NCI-H446 treated with DMSO at 0.1 percent for 48 hours (cell line): Measurements from ENCODE around the gene SSBP4.

Source experiments
- DNase-seq: peaks from one replicate; lab custom pipeline; 2025; lab: John Stamatoyannopoulos, UW

Gene SSBP4

DNA sequence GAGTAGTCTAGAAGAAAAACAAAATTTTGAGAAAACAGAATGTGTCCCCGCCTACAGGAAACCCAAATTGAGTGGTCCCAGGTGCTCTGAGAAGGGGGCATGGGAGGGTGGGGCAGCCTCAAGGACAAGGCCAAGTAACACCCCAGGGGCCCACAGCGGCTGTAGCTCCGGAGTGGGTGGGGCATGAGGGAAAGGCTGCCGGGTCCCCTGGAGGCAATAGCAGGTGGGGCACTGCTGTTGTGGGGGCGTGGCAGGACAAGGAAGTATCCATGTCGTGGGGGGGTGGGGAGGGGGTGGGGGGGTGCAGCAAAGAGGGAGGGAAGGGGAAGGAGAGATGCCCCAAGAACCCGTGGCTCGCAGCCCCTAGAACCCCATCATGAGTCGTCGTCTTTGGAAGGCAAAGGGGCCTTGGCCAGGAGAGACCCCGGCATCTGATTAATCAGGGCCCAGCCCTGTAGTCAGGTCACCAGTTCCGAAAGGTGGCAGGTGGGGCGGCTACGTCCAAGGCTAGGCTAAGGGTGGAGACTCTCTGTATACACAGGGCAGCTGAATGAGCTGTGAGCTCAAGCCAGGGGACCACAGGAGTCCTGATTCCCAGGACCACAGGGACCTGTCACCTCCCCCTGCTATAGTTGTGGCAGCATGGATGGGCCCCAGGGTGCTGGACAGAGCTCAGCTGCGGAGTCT, 26.2 kb downstream of the SSBP4 start:
- DNase-seq = no peak

DNA sequence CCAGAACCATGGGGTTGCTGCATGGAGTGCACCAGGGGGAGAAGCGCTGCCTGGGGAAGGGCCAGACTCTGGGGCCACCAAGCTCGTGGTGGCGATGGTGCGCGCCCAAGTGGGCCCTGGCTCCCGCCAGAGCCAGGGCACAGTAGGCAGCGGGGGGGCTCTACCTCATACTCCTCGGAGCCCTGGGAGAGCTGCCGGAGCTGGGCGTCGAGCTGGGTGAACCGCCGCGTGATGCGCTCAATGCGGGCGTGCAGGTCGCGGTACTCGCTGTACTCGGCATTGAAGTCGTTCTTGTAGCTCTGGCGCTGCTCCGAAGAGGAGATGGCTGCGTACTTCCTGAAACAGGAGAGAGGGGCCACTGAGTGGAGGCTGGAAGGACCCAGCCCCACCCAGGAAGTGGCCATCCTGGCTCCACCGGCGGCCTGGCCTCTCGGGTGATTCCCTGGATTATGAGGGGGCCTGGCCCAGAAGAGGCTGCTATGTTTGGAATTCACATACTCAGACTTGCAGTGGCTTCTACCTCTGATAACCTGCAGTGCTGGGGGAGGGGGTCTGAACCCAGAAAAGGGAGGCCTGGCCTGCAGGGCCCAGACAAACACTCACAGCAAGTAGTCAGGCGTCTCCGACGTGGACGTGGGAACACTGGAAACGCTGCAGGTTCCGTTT, 27.1 kb downstream of the SSBP4 start:
- no peak for DNase-seq

DNA sequence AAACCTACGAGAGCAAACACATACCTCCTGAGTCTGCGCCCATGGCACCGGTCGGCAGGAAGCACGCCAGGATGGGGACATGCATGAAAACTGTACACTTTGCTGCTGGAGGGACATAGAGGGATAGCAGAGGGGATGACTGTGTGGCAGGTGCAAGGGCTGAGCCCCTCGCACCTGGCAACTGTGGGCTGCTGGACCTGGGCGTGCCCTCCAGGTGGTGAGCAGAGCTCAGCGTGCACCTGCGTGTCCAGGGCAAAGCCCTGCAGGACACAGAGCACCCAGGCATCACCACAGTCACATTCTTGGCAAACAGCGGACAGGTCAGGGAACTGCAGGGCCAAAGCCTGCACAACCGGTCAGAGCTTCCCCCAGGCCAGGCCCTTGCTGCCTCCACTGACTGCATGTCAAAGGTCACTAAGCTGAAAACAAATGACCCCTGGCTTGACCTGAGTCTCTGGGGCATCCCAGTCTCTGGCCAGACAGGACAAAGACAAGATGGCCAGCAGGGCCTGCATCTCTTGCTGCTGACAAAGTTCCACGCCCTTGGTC, 27.7 kb downstream of the SSBP4 start:
- no peak for DNase-seq

DNA sequence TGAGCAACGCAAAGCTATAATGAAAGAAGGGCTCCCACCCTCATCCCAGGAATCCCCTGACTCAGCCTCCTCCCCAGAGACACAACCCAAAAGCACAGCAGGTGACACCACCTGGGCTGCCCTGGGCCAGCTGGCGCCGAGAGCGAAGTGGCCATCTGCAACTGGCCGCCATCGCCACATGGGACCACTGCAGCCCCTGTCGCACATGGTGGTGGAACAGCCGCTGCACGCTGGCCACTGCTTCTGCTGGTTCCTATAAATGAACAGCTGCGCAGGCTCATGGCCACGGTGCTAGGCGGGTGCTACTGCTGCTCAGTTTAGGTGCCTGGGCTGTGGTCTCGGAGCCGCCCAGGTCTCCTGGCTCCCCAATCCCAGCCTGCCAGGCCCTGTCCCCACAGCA, 30.4 kb downstream of the SSBP4 start:
- DNase-seq = no peak

DNA sequence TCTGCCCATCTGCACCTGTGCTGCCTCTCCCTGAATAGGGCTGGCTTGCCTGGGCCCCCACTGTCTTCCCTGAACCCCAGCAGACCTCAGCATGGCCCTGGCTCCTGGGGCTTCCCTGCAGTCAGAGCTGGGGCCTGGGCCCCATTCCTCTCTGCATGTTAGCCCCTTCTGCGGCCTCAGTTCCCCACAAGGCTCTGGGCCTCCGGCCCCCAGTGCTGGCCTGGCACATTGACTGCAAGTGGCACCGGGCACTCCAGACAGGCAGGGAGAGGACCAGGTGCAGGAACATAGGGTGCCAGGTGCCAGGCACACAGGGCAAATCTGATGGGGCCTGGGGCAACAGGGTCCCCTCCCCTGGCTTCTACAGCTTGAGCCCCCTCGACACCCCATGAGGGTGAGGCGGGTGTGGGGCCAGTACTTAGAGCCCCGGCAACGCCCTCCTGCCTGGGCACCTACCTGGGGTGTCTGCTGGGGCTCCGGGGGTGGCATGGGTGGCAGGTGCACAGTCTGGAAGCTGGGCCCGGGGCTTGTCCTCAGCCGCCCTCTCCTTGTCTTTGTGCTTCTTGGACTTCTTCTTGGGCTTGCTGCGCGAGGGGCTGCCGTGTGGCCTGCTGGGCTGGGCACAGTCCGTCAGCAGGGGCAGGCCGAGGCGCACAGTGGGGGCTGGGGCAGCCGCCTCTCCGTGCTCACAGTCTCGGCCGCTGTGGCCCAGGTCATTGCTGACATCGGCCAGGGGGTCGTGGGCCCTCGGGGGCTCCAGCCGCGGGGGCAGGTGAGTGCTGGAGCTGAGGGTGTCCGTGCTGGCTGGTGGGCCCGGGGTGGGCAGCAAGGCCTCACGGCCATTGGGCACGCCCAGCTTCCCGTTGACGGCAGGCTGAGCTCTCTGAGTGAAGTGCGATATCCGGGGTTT, 31.1 kb downstream of the SSBP4 start:
- DNase-seq = no peak

DNA sequence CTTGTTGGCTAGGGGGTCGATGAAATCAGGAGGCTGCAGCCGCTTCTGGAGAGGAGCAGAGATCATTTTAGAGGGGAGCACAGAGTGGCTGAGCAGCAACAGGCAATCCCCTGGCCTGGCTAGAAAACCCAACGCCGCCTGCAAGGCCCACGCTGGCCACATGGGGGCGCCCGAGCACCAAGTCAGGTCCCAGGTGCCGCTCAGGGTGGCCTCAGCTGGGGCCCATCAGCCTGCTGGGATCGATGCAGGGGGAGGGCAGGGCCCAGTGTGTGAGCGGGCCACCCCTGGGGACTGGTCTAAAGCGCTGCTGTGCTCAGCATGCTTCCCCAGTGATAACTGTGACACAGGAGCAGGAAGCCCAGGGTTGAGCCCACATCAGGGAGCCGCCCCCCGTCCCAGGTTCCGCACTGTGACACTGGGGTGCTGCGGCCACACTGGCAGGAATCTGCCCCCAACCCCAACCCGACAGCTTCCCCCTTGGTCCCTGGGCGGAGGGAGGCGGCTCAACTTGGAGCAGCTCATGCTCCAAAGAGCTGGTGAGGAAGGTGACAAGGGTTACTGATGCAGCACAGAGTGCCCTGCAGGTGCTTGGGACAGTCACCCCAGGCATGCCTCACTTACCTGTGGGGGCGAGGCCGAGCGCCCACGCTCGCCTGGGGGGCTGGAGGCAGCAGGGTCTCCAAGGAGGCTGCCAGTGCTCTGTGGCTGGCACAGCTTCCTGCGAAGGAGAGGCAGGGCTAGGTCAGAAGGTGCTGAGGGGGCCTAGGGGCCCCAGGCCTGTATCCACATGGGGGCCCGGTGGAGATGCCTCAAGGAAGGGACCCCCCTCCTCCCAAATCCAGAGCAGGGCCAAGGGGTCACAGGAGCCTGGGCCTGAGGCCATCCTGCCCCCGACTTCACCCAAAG, 32.0 kb downstream of the SSBP4 start:
- DNase-seq = peak; percentile 4

DNA sequence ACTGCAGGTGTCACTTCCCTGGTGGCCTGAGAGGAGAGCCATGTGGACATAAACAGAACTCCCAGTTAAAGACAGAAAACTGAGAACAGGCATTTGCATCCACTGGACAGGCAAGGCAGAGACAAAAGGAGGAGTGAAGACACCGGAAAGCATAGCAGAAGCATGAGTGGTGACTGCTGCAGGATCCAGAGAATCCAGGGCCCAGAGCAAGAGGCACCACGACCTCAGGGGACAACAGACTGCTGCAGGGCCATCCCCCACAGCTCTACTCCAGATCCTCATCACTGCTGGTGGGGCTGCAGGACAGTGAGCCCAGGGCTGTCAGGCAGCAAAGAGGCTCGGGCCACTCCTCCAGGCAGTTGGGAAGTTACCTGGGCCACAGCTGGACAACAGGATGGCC, 33.2 kb downstream of the SSBP4 start:
- DNase-seq = no peak

DNA sequence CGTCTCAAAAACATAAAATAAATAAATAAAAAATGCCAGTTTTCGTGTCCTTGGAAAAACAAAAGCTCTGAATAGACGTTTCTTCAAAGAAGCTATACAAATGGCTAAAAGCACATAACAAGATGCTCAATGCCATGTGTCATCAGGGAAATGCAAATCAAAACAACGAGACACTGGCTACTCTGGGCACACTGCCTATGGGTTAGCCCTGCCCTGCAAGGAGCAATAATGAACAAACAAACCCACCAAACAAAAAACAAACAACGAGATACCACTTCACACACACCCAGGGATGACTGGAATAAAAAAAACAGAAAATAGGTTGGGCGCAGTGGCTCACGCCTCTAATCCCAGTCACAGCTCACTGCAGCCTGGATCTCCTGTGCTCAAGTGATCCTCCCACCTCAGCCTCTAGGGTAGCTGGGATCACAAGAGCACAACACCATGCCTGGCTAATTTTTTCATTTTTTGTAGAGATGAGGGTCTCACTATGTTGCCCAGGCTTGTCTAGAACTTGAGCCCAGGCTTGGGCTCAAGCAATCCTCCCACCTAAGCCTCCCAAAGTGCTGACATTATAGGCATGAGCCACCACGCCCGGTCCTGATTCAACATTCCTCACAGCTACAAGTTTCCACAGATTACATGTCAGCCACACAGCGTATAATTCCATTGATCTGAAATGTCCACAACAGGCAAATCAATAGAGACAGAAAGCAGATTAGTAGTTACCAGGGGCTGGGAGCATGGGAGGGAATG, 34.2 kb downstream of the SSBP4 start:
- DNase-seq = no peak

DNA sequence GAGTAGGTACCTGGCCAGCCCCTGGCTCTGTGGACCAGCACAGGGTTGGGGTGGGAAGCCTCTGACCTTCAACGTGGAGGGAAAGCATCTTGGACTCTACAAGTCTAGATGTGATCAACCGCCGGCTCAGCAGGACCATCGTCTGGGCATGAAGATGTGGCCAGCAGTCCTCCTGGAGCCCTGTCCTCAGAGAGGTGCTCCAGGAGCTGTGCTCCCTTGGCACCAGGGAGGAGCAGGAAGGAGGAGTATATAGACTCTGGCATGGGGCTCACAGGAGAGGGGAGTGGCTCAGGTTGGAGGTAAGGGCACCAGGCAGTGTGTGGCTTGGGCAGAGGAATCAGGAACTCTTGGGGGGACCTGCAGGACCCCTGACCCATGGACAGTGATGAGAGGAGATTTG, 37.1 kb downstream of the SSBP4 start:
- no peak for DNase-seq

DNA sequence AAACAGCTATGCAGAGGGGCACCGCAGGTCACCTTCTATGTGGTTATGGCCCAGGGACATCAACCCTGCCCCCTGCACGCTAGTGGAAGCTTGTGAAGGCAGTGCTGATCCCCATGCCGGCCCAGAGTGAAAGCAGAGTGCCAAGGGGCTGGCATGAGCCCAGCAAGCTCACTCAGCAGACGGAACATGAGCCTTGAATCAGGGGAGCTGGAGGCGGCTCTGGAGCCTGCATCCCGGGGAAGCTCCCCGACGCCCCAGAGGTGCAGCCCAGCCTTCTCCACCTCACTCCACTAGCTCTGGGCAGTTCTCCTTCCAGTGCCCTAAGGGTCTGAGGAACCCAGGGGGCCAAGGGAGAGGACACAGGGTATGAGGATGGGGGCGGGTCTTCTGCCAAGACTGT, 37.8 kb downstream of the SSBP4 start:
- DNase-seq = peak; percentile 40

DNA sequence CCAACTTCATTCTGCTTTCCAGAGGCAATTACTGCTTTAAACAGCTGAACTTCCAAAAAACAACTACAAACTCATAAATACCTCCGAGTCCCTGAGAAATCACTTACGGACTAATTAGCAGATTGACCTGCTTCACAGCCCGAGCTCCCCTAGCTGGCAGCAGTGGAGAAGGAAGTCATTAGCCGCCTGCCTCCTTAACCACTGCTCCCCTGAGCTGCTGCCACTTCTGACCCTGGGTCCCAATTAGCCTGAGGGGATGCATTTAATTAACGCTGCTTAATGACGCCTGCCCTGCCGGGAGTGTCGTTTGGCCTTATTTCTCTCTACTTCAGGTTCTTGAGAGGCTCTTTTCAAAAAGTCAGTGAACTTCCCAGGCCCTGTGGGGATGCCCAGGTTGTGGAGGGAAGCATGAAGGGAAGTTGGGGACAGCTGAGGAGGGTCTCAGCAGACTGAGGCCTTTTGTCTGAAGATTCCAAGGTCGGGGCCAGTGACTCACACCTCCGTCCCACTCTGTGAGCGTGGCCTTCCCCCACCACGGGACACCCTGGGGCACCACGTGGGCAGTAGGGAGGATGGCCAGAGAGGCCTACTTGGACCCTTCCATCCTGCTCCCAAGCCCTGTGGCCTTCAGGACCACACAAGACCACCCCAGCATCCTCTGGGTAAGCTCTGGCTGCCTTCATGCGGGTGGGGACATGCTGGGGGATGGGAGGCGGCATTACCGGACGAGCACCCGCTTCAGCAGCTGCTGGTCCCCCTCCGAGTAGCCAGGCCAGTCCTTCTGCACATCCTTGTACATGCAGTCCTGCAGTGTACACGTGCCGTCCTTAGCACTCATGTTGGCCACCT, 38.5 kb downstream of the SSBP4 start:
- no peak for DNase-seq

DNA sequence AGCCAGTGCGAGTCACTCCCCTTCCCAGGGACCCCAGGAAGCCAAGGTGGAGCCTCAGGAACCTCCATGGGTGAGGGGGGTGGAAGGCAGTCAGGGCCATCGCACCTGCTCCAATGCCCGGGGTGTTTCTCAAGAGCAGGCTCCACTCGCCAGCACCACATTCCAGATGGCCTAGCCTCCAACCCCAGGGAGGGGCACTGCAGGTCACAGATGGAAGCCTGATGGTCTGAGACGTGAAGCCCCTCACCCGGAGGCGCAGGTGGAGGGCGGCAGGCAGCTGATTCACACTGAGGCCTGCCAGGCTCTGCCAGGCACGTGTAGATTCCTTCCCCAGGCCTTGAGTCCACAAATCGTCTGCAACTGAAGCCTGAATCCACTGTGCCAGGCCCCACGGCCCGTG, 41.7 kb downstream of the SSBP4 start:
- no peak for DNase-seq

DNA sequence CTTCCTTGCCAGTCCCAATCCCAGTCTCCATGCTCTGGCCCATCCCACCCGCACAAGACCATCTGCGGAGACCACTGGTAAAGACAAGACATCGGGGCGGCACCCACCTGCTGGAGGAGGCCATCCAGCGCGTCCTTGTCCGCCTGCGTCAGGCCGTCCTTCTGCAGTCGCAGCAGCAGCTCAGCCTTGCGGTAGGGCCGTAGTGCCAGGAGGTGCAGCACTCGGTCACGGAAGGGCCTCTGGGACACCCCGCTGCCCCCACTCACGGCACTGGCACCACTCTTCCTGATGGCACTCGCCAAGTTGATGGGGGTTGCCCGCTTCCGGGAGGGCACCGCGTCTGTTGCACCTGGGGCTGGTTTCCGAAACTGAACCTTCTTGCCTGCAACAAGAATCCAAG, 42.3 kb downstream of the SSBP4 start:
- DNase-seq = no peak

DNA sequence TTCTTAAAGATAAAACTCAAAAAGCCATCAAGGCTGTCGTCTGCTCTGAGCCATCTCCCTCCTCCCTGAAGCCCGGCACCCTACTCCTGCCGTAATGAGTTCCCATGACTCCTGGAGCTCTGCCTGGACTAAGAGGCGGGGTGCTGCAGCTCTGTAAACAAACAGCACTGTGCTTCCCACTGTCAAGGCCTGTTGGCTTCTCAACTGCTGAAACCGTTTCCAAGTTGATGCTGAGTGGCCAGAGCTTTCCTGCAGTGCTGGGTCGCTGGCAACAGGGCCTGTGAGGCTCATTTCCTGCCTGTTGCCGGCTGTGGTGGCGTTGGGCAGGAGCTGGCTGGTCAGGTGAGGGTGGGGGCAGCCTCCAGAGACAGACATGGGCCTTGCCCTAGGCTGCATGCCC, 45.4 kb downstream of the SSBP4 start:
- DNase-seq = peak; percentile 72

DNA sequence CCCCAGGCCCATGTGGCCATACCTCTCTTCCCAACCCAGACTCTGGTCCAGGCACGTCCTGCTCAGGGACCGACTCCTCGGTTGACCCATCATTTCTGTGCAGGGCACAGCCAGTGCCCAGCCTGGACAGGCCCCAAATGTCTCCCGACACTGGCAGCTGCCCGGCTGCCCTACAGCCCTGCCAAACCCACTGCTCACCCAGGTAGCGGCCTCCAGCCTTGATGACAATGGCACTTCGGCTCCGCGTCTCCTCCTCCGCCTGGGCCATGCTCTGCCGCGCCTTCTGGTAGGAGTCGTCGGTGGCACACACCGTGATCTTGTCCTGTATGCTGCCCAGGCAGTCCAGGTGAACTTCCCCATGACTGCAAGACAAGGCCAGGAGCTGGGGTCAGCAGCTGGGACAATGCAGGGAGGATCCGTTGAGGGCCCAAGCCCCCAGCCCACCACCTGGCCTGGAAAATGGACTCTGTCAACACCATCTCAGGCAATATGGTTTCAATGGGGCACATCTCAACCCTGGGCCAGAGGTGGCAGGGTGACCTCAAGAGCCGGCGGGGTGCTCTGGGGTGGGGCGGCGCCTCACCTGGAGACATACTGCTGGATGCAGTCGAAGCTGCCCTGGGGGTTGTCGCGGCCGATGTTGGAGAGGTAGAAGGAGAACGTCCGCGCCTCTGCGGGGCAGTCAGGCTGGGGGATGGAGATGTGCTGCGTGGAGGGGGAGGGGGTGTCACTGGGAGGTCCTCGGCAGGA, 46.2 kb downstream of the SSBP4 start:
- DNase-seq = no peak

DNA sequence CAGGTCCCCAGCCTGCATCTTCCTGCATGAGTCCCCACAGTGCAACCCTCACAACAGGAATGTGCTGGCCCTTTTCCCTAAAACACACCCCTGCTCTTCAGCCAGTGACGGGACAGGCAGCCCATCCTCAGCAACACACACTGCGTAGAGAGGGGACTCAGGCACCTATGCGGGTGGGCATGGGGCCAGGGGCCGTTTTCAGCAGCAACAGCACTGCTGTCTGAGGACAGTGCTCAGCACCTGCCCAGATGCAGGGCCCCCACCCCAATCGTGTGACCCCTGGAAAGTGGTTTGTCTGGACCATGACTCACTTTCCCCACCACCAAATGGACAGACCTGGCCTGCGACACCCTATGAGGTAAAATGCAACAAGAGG, 46.8 kb downstream of the SSBP4 start:
- DNase-seq = no peak

DNA sequence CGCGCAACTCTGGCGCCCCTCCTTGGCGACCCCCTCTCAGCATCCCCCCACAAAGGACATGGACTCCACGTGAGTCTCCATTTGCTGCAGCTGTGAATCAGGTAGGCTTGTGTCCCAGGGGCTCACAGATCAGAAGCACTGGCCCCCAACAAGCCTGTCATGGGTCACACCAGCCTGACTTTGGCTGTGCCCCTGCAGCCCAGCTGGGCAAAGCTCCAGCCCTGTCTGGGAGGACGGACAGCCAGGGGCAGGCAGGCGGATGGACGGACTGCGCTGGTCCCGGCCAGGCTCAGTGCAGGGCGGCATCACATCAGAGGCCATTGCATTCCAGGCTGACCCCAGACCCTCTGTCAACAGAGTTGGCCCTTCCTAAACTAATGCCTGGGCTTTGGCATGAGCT, 47.2 kb downstream of the SSBP4 start:
- no peak for DNase-seq

DNA sequence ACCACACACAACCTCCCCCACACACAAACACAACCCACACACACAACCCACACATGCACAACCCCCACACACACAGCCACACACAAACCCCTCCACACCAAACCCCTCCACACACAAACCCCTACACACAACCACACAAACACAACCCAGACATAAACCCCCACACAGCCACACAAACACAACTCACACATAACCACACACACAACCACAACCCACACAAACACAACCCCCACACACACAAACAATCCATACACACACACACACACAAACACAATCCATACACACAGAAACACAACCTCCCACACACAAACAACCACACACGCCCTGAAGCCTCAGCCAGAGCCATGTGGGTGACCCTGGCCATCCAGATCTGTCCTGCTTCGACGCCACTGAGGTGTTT, 48.8 kb downstream of the SSBP4 start:
- DNase-seq = no peak

DNA sequence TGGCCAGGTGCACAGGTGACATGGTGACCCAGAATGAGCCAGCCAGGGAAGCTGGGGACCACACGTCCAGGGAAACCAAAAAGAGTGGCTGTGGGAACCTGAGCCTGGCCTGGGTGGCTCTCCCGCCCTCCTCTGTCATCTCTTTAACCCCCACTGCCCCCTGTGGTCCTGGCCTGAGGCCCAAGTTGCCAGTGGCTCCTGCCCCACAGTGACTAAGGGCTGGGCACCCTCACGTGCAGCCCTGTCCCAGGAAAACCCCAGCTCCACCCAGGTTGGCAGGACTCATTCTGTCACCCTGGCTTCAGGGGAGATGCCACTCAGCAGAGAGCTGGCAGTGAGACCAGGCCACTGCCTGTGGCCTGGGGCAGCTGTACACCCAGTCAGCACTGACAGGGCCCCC, 49.3 kb downstream of the SSBP4 start:
- no peak for DNase-seq
